Measurements from ENCODE around the gene KCNH2.

DNA sequence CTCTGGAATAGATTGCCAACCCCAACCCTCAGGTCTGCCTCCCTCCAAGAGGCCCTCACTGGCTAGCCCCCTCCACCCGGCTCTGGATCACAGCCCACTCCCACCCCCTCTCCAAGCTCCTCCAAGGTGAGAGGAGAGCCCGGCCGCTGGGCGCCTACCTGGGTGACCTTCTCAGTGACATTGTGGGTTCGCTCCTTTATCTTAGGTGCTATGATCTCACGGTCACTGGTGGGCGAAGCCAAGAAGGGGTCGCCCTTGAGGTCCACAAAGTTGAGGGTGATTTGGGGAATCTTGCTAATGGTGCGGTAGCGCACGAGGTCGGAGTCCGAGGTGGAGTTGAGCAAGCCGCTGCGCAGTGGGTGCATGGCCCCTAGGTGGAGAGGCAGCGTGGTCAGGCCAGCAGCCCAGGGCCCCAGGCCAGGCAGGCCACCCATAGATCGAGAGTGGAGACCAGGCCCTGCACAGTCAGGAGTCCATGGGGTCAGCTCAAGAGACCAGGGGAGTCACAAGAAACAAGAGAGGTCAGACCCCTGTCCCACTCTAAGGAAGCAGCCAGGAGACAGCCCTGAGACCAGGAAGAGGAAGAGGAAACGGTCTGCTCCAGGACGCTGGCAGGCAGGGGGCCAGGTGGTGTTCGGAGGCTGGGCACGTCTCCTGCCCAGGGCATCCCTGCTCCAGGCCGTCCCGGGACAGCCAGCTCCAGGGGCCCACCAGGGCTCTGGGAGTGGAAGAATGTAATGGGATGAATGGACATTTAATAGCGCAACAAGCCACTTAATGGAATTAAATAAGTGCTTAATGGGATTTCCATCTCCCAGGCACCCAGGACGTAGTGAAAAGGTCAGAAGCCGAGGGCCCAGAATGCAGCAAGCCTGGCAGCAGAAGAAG, 20.7 kb downstream of the KCNH2 start:
- TF ChIP-seq, protein P1, sequence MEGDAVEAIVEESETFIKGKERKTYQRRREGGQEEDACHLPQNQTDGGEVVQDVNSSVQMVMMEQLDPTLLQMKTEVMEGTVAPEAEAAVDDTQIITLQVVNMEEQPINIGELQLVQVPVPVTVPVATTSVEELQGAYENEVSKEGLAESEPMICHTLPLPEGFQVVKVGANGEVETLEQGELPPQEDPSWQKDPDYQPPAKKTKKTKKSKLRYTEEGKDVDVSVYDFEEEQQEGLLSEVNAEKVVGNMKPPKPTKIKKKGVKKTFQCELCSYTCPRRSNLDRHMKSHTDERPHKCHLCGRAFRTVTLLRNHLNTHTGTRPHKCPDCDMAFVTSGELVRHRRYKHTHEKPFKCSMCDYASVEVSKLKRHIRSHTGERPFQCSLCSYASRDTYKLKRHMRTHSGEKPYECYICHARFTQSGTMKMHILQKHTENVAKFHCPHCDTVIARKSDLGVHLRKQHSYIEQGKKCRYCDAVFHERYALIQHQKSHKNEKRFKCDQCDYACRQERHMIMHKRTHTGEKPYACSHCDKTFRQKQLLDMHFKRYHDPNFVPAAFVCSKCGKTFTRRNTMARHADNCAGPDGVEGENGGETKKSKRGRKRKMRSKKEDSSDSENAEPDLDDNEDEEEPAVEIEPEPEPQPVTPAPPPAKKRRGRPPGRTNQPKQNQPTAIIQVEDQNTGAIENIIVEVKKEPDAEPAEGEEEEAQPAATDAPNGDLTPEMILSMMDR (IDR thresholded peaks at IDR 0.05), result no peak
- TF ChIP-seq POLR2A (IDR thresholded peaks at IDR 0.05), result no peak
